Fibroblast of lung (primary cell): Measurements from ENCODE around the gene LAIR1.

Experiments used
- EZH2 ChIP-seq: IDR thresholded peaks from 2 replicates; pipeline ENCODE4 v1.5.1; 2012; ENCODE audit warnings: low read length, control low read depth, mild to moderate bottlenecking; ENCODE audit errors: missing control alignments
- TF ChIP-seq, protein P1 (sequence below), 2 donors: IDR thresholded peaks in 1 of 2; conservative IDR thresholded peaks in 1 of 2; 1 replicate in 1 of 2; 2 replicates in 1 of 2; pipeline ENCODE4 v1.5.1; 2011 to 2012; ENCODE audit warnings: low read length in 2 of 2, control low read depth in 1 of 2, inconsistent platforms in 1 of 2, low read depth in 1 of 2, mild to moderate bottlenecking in 1 of 2

GRCh38 chr19:54325194-54325621 is 39.5 kb downstream of the LAIR1 start:
- TF ChIP-seq, protein P1, sequence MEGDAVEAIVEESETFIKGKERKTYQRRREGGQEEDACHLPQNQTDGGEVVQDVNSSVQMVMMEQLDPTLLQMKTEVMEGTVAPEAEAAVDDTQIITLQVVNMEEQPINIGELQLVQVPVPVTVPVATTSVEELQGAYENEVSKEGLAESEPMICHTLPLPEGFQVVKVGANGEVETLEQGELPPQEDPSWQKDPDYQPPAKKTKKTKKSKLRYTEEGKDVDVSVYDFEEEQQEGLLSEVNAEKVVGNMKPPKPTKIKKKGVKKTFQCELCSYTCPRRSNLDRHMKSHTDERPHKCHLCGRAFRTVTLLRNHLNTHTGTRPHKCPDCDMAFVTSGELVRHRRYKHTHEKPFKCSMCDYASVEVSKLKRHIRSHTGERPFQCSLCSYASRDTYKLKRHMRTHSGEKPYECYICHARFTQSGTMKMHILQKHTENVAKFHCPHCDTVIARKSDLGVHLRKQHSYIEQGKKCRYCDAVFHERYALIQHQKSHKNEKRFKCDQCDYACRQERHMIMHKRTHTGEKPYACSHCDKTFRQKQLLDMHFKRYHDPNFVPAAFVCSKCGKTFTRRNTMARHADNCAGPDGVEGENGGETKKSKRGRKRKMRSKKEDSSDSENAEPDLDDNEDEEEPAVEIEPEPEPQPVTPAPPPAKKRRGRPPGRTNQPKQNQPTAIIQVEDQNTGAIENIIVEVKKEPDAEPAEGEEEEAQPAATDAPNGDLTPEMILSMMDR (conservative IDR thresholded peaks at IDR 0.05 in 1 of 2, IDR thresholded peaks at IDR 0.05 in 1 of 2; ENCODE audit: low read depth in 1 of 2, low read length in 2 of 2) = peak; percentile 65 to 84
- TF ChIP-seq EZH2 = no peak
